A673 (cell line): ENCODE data around the gene GPT2.

Experiments used
- CTCF ChIP-seq: fragments of 300-800, 200-600 bp; sonication (generic); conservative IDR thresholded peaks from 2 replicates; pipeline ENCODE4 v1.5.1; 2017; ENCODE audit warnings: low read depth, mild to moderate bottlenecking, antibody characterized with exemption, low read length, moderate library complexity, mixed read lengths
- EZH2 ChIP-seq: fragments of 200-600 bp; sonication (generic); IDR thresholded peaks from 2 replicates; pipeline ENCODE4 v1.6.1; 2017; ENCODE audit warnings: borderline replicate concordance, low read depth, mild to moderate bottlenecking, mixed read lengths, antibody characterized with exemption, low read length; ENCODE audit not compliant: poor library complexity, severe bottlenecking

- TF ChIP-seq CTCF (peak; percentile 95), EZH2 (no peak)
Observed at GRCh38 chr16:46929378-46930332, 45.5 kb downstream of the GPT2 start.
